WTC11 (cell line): ENCODE results near the gene PTPRG. TPM values are rescaled to one million over a fixed set of nuclear protein-coding genes. Genes with fewer than 3 reads are reported as not detected.
A peak's percentile ranks its signal among the peaks of the same experiment; 100 is the strongest.

ENCODE experiments used
- ATAC-seq: fragments of 200-7000 bp; cut with Tn5 transposase; 2 replicates; pipeline ENCODE4 v1.10.0; 2021; ENCODE audit warnings: mild to moderate bottlenecking, moderate library complexity
- CTCF ChIA-PET: fragments of 300-600 bp; sonication (Branson Sonifier 250); formaldehyde crosslinking; loops from one replicate; lab custom pipeline; 2021; ENCODE audit warnings: antibody characterized with exemption; lab: Charles Lee
- POLR2A ChIA-PET: fragments of 350-600 bp; sonication (Branson Sonifier 250); formaldehyde crosslinking; loops from one replicate; lab custom pipeline; 2021; ENCODE audit warnings: antibody characterized with exemption; lab: Charles Lee
- DNase-seq: peaks from one replicate; pipeline ENCODE4 v3.0.0; 2021; ENCODE audit warnings: low spot score
- H3K27ac Mint-ChIP-seq: 2 replicates; pipeline ENCODE4 v1.8.0; 2021; ENCODE audit warnings: mixed read lengths
- H3K27me3 Mint-ChIP-seq: 2 replicates; pipeline ENCODE4 v1.8.0; 2021; ENCODE audit warnings: low read depth, mild to moderate bottlenecking, moderate library complexity, mixed read lengths
- H3K36me3 Mint-ChIP-seq: 2 replicates; pipeline ENCODE4 v1.8.0; 2021; ENCODE audit warnings: mixed read lengths
- H3K4me1 Mint-ChIP-seq: 2 replicates; pipeline ENCODE4 v1.8.0; 2022; ENCODE audit warnings: mixed read lengths
- H3K4me3 Mint-ChIP-seq: 2 replicates; pipeline ENCODE4 v1.8.0; 2021; ENCODE audit warnings: mild to moderate bottlenecking, moderate library complexity, mixed read lengths
- H3K9me3 Mint-ChIP-seq: 2 replicates; pipeline ENCODE4 v1.8.0; 2021; ENCODE audit warnings: mixed read lengths
- ATF1 ChIP-seq: sonication (generic); formaldehyde crosslinking; IDR thresholded peaks from 2 replicates; pipeline ENCODE4 v1.8.1; 2023; ENCODE audit warnings: mild to moderate bottlenecking, moderate library complexity, missing genetic modification reagents
- ATF2 ChIP-seq: sonication (generic); formaldehyde crosslinking; IDR thresholded peaks from 2 replicates; pipeline ENCODE4 v1.8.1; 2022; ENCODE audit warnings: low read depth, missing genetic modification reagents, borderline replicate concordance
- ATF3 ChIP-seq: sonication (generic); formaldehyde crosslinking; conservative IDR thresholded peaks from 2 replicates; pipeline ENCODE4 v1.8.1; 2022; ENCODE audit warnings: mild to moderate bottlenecking, missing genetic modification reagents
- CBFB ChIP-seq: sonication (generic); formaldehyde crosslinking; IDR thresholded peaks from 2 replicates; pipeline ENCODE4 v1.8.1; 2022; ENCODE audit warnings: mild to moderate bottlenecking, low read depth, missing genetic modification reagents
- CDX4 ChIP-seq: fragments of 250-450 bp; sonication (Bioruptor Pico); IDR thresholded peaks from 2 replicates; pipeline ENCODE4 v1.9.0; 2021; ENCODE audit warnings: moderate library complexity, mild to moderate bottlenecking, inconsistent platforms, borderline replicate concordance
- CREB1 ChIP-seq: sonication (generic); formaldehyde crosslinking; IDR thresholded peaks from 2 replicates; pipeline ENCODE4 v1.8.0; 2023; ENCODE audit warnings: mild to moderate bottlenecking, missing genetic modification reagents
- ELF4 ChIP-seq: sonication (generic); formaldehyde crosslinking; IDR thresholded peaks from 2 replicates; pipeline ENCODE4 v1.8.1; 2022; ENCODE audit warnings: low read depth, mild to moderate bottlenecking, moderate library complexity, missing genetic modification reagents
- ESRRA ChIP-seq: sonication (generic); formaldehyde crosslinking; IDR thresholded peaks from 2 replicates; pipeline ENCODE4 v1.8.1; 2022; ENCODE audit warnings: mild to moderate bottlenecking, missing genetic modification reagents, borderline replicate concordance
- FOXJ3 ChIP-seq: sonication (generic); formaldehyde crosslinking; IDR thresholded peaks from 2 replicates; pipeline ENCODE4 v1.9.0; 2021; ENCODE audit warnings: missing genetic modification reagents, mild to moderate bottlenecking, borderline replicate concordance
- FOXP1 ChIP-seq: sonication (generic); formaldehyde crosslinking; IDR thresholded peaks from 2 replicates; pipeline ENCODE4 v1.8.0; 2022; ENCODE audit warnings: missing genetic modification reagents, mild to moderate bottlenecking, moderate library complexity, borderline replicate concordance
- GABPB1 ChIP-seq: sonication (generic); formaldehyde crosslinking; IDR thresholded peaks from 2 replicates; pipeline ENCODE4 v1.8.1; 2023; ENCODE audit warnings: mild to moderate bottlenecking, missing genetic modification reagents
- HMGA2 ChIP-seq: fragments of 250-450 bp; sonication (Bioruptor Pico); IDR thresholded peaks from 2 replicates; pipeline ENCODE4 v1.4.0; 2021; ENCODE audit warnings: mild to moderate bottlenecking, moderate library complexity
- KAT7 ChIP-seq: sonication (generic); formaldehyde crosslinking; IDR thresholded peaks from 2 replicates; pipeline ENCODE4 v1.8.1; 2023; ENCODE audit warnings: missing genetic modification reagents, mild to moderate bottlenecking, borderline replicate concordance
- NFATC4 ChIP-seq: fragments of 250-450 bp; sonication (Bioruptor Pico); IDR thresholded peaks from 2 replicates; pipeline ENCODE4 v1.9.0; 2021; ENCODE audit warnings: mild to moderate bottlenecking
- NFE2L1 ChIP-seq: sonication (generic); formaldehyde crosslinking; IDR thresholded peaks from 2 replicates; pipeline ENCODE4 v1.8.1; 2023; ENCODE audit warnings: missing genetic modification reagents
- NFYB ChIP-seq: sonication (generic); formaldehyde crosslinking; conservative IDR thresholded peaks from 2 replicates; pipeline ENCODE4 v1.8.0; 2022; ENCODE audit warnings: low read depth, missing genetic modification reagents
- NR3C1 ChIP-seq: sonication (generic); formaldehyde crosslinking; conservative IDR thresholded peaks from 2 replicates; pipeline ENCODE4 v1.8.1; 2023; ENCODE audit warnings: low read depth, mild to moderate bottlenecking, missing genetic modification reagents
- OVOL2 ChIP-seq: fragments of 250-450 bp; sonication (Bioruptor Pico); IDR thresholded peaks from 2 replicates; pipeline ENCODE4 v1.9.0; 2021; ENCODE audit warnings: mild to moderate bottlenecking, borderline replicate concordance
- SOX15 ChIP-seq: fragments of 250-450 bp; sonication (Bioruptor Pico); IDR thresholded peaks from 2 replicates; pipeline ENCODE4 v1.9.0; 2021; ENCODE audit warnings: mild to moderate bottlenecking
- TEAD4 ChIP-seq: sonication (generic); formaldehyde crosslinking; IDR thresholded peaks from 2 replicates; pipeline ENCODE4 v1.8.0; 2022; ENCODE audit warnings: mild to moderate bottlenecking, missing genetic modification reagents
- TP53 ChIP-seq: sonication (generic); formaldehyde crosslinking; IDR thresholded peaks from 2 replicates; pipeline ENCODE4 v1.8.1; 2023; ENCODE audit warnings: mild to moderate bottlenecking, missing genetic modification reagents
- ZMAT4 ChIP-seq: fragments of 250-450 bp; sonication (Bioruptor Pico); IDR thresholded peaks from 2 replicates; pipeline ENCODE4 v1.9.0; 2021; ENCODE audit warnings: mild to moderate bottlenecking
- ZNF232 ChIP-seq: sonication (generic); formaldehyde crosslinking; IDR thresholded peaks from 2 replicates; pipeline ENCODE4 v1.8.0; 2022; ENCODE audit warnings: mild to moderate bottlenecking, missing genetic modification reagents
- ZNF263 ChIP-seq: sonication (generic); formaldehyde crosslinking; IDR thresholded peaks from 2 replicates; pipeline ENCODE4 v1.8.1; 2022; ENCODE audit warnings: low read depth, mild to moderate bottlenecking, moderate library complexity, missing genetic modification reagents
- ZNF281 ChIP-seq: sonication (generic); formaldehyde crosslinking; IDR thresholded peaks from 2 replicates; pipeline ENCODE4 v1.8.0; 2023; ENCODE audit warnings: mild to moderate bottlenecking, missing genetic modification reagents
- ZNF396 ChIP-seq: fragments of 250-450 bp; sonication (Bioruptor Pico); IDR thresholded peaks from 2 replicates; pipeline ENCODE4 v1.8.0; 2021; ENCODE audit warnings: mild to moderate bottlenecking, moderate library complexity, borderline replicate concordance
- ZNF416 ChIP-seq: fragments of 250-450 bp; sonication (Bioruptor Pico); IDR thresholded peaks from 2 replicates; pipeline ENCODE4 v1.9.0; 2021; ENCODE audit warnings: mild to moderate bottlenecking, inconsistent platforms
- ZNF512 ChIP-seq: sonication (generic); formaldehyde crosslinking; IDR thresholded peaks from 2 replicates; pipeline ENCODE4 v1.8.1; 2022; ENCODE audit warnings: missing genetic modification reagents, borderline replicate concordance
- ZSCAN18 ChIP-seq: fragments of 250-450 bp; sonication (Bioruptor Pico); IDR thresholded peaks from 2 replicates; pipeline ENCODE4 v2.1.2; 2022; ENCODE audit warnings: mild to moderate bottlenecking, moderate library complexity
- total RNA-seq: library from RNA; stranded (reverse); gene quantifications from 3 replicates; pipeline ENCODE4 v1.2.3, GENCODE V29; 2021

The PTPRG gene
- total RNA-seq, 1 experiment from 2014 or later, result 106 TPM

GRCh38 chr3:61730577-61731231 lies 169.3 kb downstream of the PTPRG start:
- no peaks in the 10 kb centered on the region for H3K9me3 Mint-ChIP-seq
- ATAC-seq, result no peak
- peaks cover 76% of the 10 kb centered on the region for H3K4me1 Mint-ChIP-seq
- TF ChIP-seq ZSCAN18, result no peak
- TF ChIP-seq CBFB, result no peak
- TF ChIP-seq KAT7 (CRISPR knock-in tag), result no peak
- TF ChIP-seq GABPB1 (CRISPR knock-in tag), result no peak
- TF ChIP-seq FOXJ3 (CRISPR knock-in tag), result no peak
- TF ChIP-seq OVOL2 (CRISPR knock-in tag), result no peak
- no peak for TF ChIP-seq ATF3 (CRISPR knock-in tag)
- no peak for TF ChIP-seq HMGA2 (CRISPR knock-in tag)
- TF ChIP-seq ZNF416, result no peak
- no peak for TF ChIP-seq SOX15
- no peak for TF ChIP-seq ZNF232 (CRISPR knock-in tag)
- TF ChIP-seq TP53 (CRISPR knock-in tag), result no peak
- TF ChIP-seq, all 79 proteins: peak for 0
- Mint-ChIP-seq H3K4me3 (no peak overlapping the region), H3K36me3 (no peaks in the 10 kb centered on the region), H3K27ac (peak overlapping the region; percentile 76), H3K27me3 (no peaks in the 10 kb centered on the region)
- ChIA-PET POLR2A (interaction anchor here (0.6 kb wide), 1 partner anchor 61 kb away, joined by 3 read pairs; no protein-coding TSS in a partner anchor), CTCF (interaction anchor here (0.6 to 0.7 kb wide), 2 partner anchors 95 to 206 kb away, joined by 3 read pairs; no protein-coding TSS in a partner anchor)
- no peak for DNase-seq

GRCh38 chr3:61733000-61733399 lies 171.6 kb downstream of the PTPRG start:
- H3K4me3 Mint-ChIP-seq, result no peak overlapping the region
- TF ChIP-seq ZNF512 (CRISPR knock-in tag) (no peak), TEAD4 (CRISPR knock-in tag) (no peak), ATF2 (no peak), ZNF263 (no peak), NFATC4 (CRISPR knock-in tag) (no peak), ESRRA (CRISPR knock-in tag) (no peak), NR3C1 (CRISPR knock-in tag) (no peak), ZNF281 (no peak), ELF4 (CRISPR knock-in tag) (no peak), CREB1 (CRISPR knock-in tag) (no peak), ZNF396 (CRISPR knock-in tag) (no peak), FOXP1 (CRISPR knock-in tag) (no peak), ATF1 (CRISPR knock-in tag) (no peak), CDX4 (CRISPR knock-in tag) (no peak), NFE2L1 (CRISPR knock-in tag) (no peak), ZMAT4 (CRISPR knock-in tag) (no peak), NFYB (CRISPR knock-in tag) (no peak)

More at GRCh38 chr3:61733000-61733399, 171.6 kb downstream of the PTPRG start:
- DNase-seq, result no peak
- ChIA-PET POLR2A (no interaction called here), CTCF (interaction anchor here (1.1 kb wide), 1 partner anchor 204 kb away, joined by 3 read pairs; no protein-coding TSS in a partner anchor)
- H3K36me3 Mint-ChIP-seq, result peaks cover 10% of the 10 kb centered on the region
- H3K4me1 Mint-ChIP-seq, result peaks cover 66% of the 10 kb centered on the region
- peaks cover 8% of the 10 kb centered on the region; the same call in 1 of the 2 replicates for H3K9me3 Mint-ChIP-seq
- no peak for ATAC-seq
- H3K27ac Mint-ChIP-seq, result peak overlapping the region; percentile 5; the same call in 1 of the 2 replicates
- no peaks in the 10 kb centered on the region for H3K27me3 Mint-ChIP-seq
